ENCODE results near the gene AKAP10. TPM values are rescaled to one million over a fixed set of nuclear protein-coding genes. Genes with fewer than 3 reads are reported as not detected.

The AKAP10 gene
- polyA plus RNA-seq, 3 donors, result 13.1 to 62.6 (median 15.4) TPM

- Histone ChIP-seq H3K4me3 (replicated peaks in 1 of 3; ENCODE audit: low read depth in 2 of 3, low read length in 3 of 3) (peak overlapping the region; percentile 33 to 85 (median 83)), H3K27ac (ENCODE audit: low read depth in 1 of 2, low read length in 2 of 2) (no peak overlapping the region), H3K27me3 (ENCODE audit: control insufficient read depth in 2 of 2, insufficient read depth in 2 of 2, low read length in 2 of 2) (peaks cover 6 to 30% of the 10 kb centered on the region in 2 donors), H3K9me3 (replicated peaks in 1 of 2; ENCODE audit: control insufficient read depth in 1 of 2, insufficient read depth in 1 of 2, low read length in 2 of 2) (no peaks in the 10 kb centered on the region), H4K20me1 (ENCODE audit: insufficient read depth, low read length) (no peaks in the 10 kb centered on the region), H2AFZ (ENCODE audit: insufficient read depth, low read depth, low read length, poor library complexity, severe bottlenecking) (peak overlapping the region; percentile 95), H3K4me1 (ENCODE audit: control insufficient read depth in 1 of 2, insufficient read depth in 2 of 2, low read length in 2 of 2) (peaks cover 12 to 21% of the 10 kb centered on the region in 2 donors), H3K9ac (ENCODE audit: insufficient read depth, low read length, poor library complexity, severe bottlenecking) (peak overlapping the region; percentile 64), H3K79me2 (ENCODE audit: insufficient read depth, low read length) (no peaks in the 10 kb centered on the region), H3K36me3 (replicated peaks in 1 of 2; ENCODE audit: control insufficient read depth in 1 of 2, insufficient read depth in 2 of 2, low read length in 2 of 2) (no peaks in the 10 kb centered on the region), H3K4me2 (replicated peaks; ENCODE audit: extremely low read depth, low read length, poor library complexity, severe bottlenecking) (peak overlapping the region; percentile 85)
- DNase-seq, result peak; percentile 2 to 15 (median 14)
- Mint-ChIP-seq H3K9me3 (peaks cover 0 to 2% (median 0%) of the 10 kb centered on the region in 7 donors), H3K4me1 (peaks cover 13% of the 10 kb centered on the region), H3K36me3 (no peaks in the 10 kb centered on the region), H3K27ac (peak overlapping the region in 1 of 7 donors; percentile 47), H3K27me3 (ENCODE audit: low read depth in 3 of 3) (peaks cover 25 to 36% (median 29%) of the 10 kb centered on the region in 3 donors), H3K4me3 (peak overlapping the region; percentile 81 to 91)
- WGBS (ENCODE audit: insufficient coverage), result 0% methylated on average over 5 of the region's 11 CpGs
- intact Hi-C loops (cut with micrococcal nuclease), result no loop called here
- TF ChIP-seq CTCF (IDR thresholded peaks at IDR 0.05), result no peak
Observed at GRCh38 chr17:20010099-20010863, 32.7 kb upstream of the AKAP10 start.

GRCh38 chr17:20009302-20010098, 31.9 kb upstream of the AKAP10 start, which contains the start of gene SPECC1:
Gene SPECC1, plus strand, starts transcription at chr17:20009359. Its CDS starts 87,293 bp downstream, at chr17:20096652.
- peaks cover 32 to 42% (median 32%) of the 10 kb centered on the region in 3 donors for H3K27me3 Mint-ChIP-seq (ENCODE audit: low read depth in 3 of 3)
- intact Hi-C loops (cut with micrococcal nuclease), result loop anchor here in 1 of 2 donors (5.0 kb wide), 1 partner anchor 63 kb away; no protein-coding TSS in a partner anchor
- under 1% methylated on average over 92 of the region's 96 CpGs for WGBS (ENCODE audit: insufficient coverage)
- Histone ChIP-seq H3K4me2 (replicated peaks; ENCODE audit: extremely low read depth, low read length, poor library complexity, severe bottlenecking) (peak within 1 kb of the TSS; percentile 85), H4K20me1 (ENCODE audit: insufficient read depth, low read length) (no peaks in the 10 kb centered on the region), H3K36me3 (replicated peaks in 1 of 2; ENCODE audit: control insufficient read depth in 1 of 2, insufficient read depth in 2 of 2, low read length in 2 of 2) (no peaks in the 10 kb centered on the region), H3K9me3 (replicated peaks in 1 of 2; ENCODE audit: control insufficient read depth in 1 of 2, insufficient read depth in 1 of 2, low read length in 2 of 2) (no peaks in the 10 kb centered on the region), H3K79me2 (ENCODE audit: insufficient read depth, low read length) (no peaks in the 10 kb centered on the region), H3K9ac (ENCODE audit: insufficient read depth, low read length, poor library complexity, severe bottlenecking) (peak within 1 kb of the TSS; percentile 64), H3K4me1 (ENCODE audit: control insufficient read depth in 1 of 2, insufficient read depth in 2 of 2, low read length in 2 of 2) (peaks cover 12 to 21% of the 10 kb centered on the region in 2 donors), H3K4me3 (replicated peaks in 1 of 3; ENCODE audit: low read depth in 2 of 3, low read length in 3 of 3) (peak within 1 kb of the TSS; percentile 80 to 85 (median 83)), H3K27me3 (ENCODE audit: control insufficient read depth in 2 of 2, insufficient read depth in 2 of 2, low read length in 2 of 2) (peaks cover 6 to 30% of the 10 kb centered on the region in 2 donors), H3K27ac (ENCODE audit: low read depth in 1 of 2, low read length in 2 of 2) (no peak within 1 kb of the TSS), H2AFZ (ENCODE audit: insufficient read depth, low read depth, low read length, poor library complexity, severe bottlenecking) (peak within 1 kb of the TSS; percentile 95)
- peak; percentile 2 to 78 (median 76) for DNase-seq
- peak; percentile 99 for TF ChIP-seq CTCF (IDR thresholded peaks at IDR 0.05)
- peak within 1 kb of the TSS; percentile 89 to 96 for H3K4me3 Mint-ChIP-seq
- peaks cover 13% of the 10 kb centered on the region for H3K4me1 Mint-ChIP-seq
- H3K36me3 Mint-ChIP-seq, result no peaks in the 10 kb centered on the region
- peak within 1 kb of the TSS in 4 of 7 donors; percentile 21 to 71 (median 59) for H3K27ac Mint-ChIP-seq
- H3K9me3 Mint-ChIP-seq, result peaks cover 0 to 2% (median 0%) of the 10 kb centered on the region in 7 donors

All from CD14-positive monocyte (primary cell).